Measurements from ENCODE around the gene JMJD6. TPM values are rescaled to one million over a fixed set of nuclear protein-coding genes. Genes with fewer than 3 reads are reported as not detected.
"Not testable (repeated sequence)": the region's sequence is repeated elsewhere in the genome, so short reads cannot be mapped to it uniquely, and the experiment has no call there.

The JMJD6 gene
- total RNA-seq, 1 experiment from 2014 or later = 28.9 TPM

DNA sequence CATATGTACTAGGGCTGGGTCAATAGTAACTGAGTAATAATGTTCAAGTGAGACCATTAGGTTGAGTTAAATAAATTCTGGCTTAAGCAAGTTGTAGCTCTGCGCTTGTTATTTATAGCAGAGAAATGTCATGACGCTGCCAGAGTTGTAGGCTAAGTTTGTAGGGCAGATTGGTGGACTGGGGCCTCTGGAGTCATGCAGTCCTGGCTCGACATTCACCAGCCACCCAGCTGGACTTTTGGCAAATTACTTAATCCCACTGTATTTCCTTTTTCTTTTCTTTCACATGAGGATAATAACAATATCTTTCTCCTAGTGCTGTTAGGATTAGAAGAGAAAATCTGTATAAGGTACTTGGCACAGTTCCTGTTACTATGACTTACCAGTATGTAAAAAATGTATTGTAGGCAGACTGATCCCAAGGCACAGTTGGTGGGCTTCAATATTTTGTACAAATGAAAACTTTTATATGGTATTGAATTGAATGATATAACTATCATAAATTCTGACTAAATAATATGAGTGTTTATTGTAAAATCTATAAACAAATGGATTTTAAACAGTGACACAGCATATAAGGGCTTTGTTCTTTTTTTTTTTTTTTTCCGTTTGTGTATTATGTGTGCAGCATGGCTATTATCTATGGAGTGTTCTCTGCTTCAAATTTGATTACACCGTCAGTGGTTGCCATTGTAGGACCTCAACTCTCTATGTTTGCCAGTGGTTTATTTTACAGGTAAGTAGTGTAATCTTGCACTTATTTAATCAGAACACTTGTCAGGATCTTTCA, 14.1 kb upstream of the JMJD6 start:
- H3K27me3 Mint-ChIP-seq (ENCODE audit: low read depth) = peaks cover 2% of the 10 kb centered on the region; the same call in 1 of the 2 replicates
- H3K14ac ChIP-seq (ENCODE audit: insufficient read depth, low read length) = no peak overlapping the region
- no peak overlapping the region for H3K9ac ChIP-seq (ENCODE audit: extremely low read depth, insufficient read length, low read length)
- peaks cover 3 to 7% of the 10 kb centered on the region in 2 experiments; a peak in 2 of 5 replicates for H3K9me3 Mint-ChIP-seq
- no peak for DNase-seq
- H2AK5ac ChIP-seq (ENCODE audit: insufficient read length, low read length) = no peak overlapping the region
- H3T11ph ChIP-seq (ENCODE audit: low read length) = no peak overlapping the region
- no peak overlapping the region for H3K23ac ChIP-seq (ENCODE audit: insufficient read length, low read depth, low read length)
- peaks cover 20 to 50% (median 32%) of the 10 kb centered on the region in 3 experiments for H3K36me3 Mint-ChIP-seq (ENCODE audit: insufficient read depth in 1 of 3, low read depth in 3 of 3)
- H3K27me3 ChIP-seq (ENCODE audit: insufficient read depth, low read length) = no peaks in the 10 kb centered on the region
- H3K23me2 ChIP-seq (ENCODE audit: insufficient read length, low read depth, low read length, poor library complexity, severe bottlenecking) = no peaks in the 10 kb centered on the region
- no peak overlapping the region for H2BK5ac ChIP-seq (ENCODE audit: insufficient read length, low read length)
- no peak overlapping the region for H2BK15ac ChIP-seq (ENCODE audit: low read depth, low read length)
- no peak overlapping the region for H2AFZ ChIP-seq (ENCODE audit: low read length)
- WGBS (ENCODE audit: extremely low coverage, insufficient read length, low lambda C conversion rate) = no CpG with 5 or more reads among the region's 5 CpGs
- H3K56ac ChIP-seq (ENCODE audit: insufficient read length, low read depth, low read length) = no peak overlapping the region
- H4K20me1 ChIP-seq (ENCODE audit: control insufficient read depth, insufficient read depth, insufficient read length) = no peaks in the 10 kb centered on the region
- no peak overlapping the region for H3K4me2 ChIP-seq (ENCODE audit: insufficient read depth, insufficient read length, low read length)
- TF ChIP-seq, protein P1, sequence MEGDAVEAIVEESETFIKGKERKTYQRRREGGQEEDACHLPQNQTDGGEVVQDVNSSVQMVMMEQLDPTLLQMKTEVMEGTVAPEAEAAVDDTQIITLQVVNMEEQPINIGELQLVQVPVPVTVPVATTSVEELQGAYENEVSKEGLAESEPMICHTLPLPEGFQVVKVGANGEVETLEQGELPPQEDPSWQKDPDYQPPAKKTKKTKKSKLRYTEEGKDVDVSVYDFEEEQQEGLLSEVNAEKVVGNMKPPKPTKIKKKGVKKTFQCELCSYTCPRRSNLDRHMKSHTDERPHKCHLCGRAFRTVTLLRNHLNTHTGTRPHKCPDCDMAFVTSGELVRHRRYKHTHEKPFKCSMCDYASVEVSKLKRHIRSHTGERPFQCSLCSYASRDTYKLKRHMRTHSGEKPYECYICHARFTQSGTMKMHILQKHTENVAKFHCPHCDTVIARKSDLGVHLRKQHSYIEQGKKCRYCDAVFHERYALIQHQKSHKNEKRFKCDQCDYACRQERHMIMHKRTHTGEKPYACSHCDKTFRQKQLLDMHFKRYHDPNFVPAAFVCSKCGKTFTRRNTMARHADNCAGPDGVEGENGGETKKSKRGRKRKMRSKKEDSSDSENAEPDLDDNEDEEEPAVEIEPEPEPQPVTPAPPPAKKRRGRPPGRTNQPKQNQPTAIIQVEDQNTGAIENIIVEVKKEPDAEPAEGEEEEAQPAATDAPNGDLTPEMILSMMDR (conservative IDR thresholded peaks at IDR 0.05) = no peak
- H4K91ac ChIP-seq (ENCODE audit: insufficient read length, low read depth, low read length) = no peak overlapping the region
- no peaks in the 10 kb centered on the region for H3K9me3 ChIP-seq (ENCODE audit: control insufficient read depth, low read depth, low read length)
- no peak overlapping the region for H4K5ac ChIP-seq (ENCODE audit: insufficient read length, low read depth, low read length)
- H3K4me1 Mint-ChIP-seq = peaks cover 12 to 14% of the 10 kb centered on the region in 2 experiments
- H4K8ac ChIP-seq (replicated peaks; ENCODE audit: insufficient read length, low read depth, low read length) = no peak overlapping the region
- H3K27ac Mint-ChIP-seq = no peak overlapping the region
- H3K4me3 Mint-ChIP-seq = no peak overlapping the region
- no peaks in the 10 kb centered on the region for H3K4me1 ChIP-seq (ENCODE audit: insufficient read depth, low read length)
- no peak overlapping the region for H3K4ac ChIP-seq (ENCODE audit: low read depth, low read length)
- H3K27ac ChIP-seq (ENCODE audit: insufficient read length, low read depth, low read length) = no peak overlapping the region
- H2BK120ac ChIP-seq (ENCODE audit: low read depth, low read length, poor library complexity, severe bottlenecking) = no peak overlapping the region
- H3K79me1 ChIP-seq (ENCODE audit: insufficient read depth, low read depth, low read length, poor library complexity, severe bottlenecking) = no peaks in the 10 kb centered on the region
- no peak overlapping the region for H3K18ac ChIP-seq (ENCODE audit: insufficient read length, low read depth, low read length)
- no peak overlapping the region for H2BK12ac ChIP-seq (ENCODE audit: insufficient read length, low read depth, low read length)
- H2BK20ac ChIP-seq (ENCODE audit: low read depth, low read length, poor library complexity, severe bottlenecking) = no peak overlapping the region
- peaks cover 12% of the 10 kb centered on the region; the same call in 1 of the 2 replicates for H3K79me2 ChIP-seq (ENCODE audit: insufficient read depth, low read length)

DNA sequence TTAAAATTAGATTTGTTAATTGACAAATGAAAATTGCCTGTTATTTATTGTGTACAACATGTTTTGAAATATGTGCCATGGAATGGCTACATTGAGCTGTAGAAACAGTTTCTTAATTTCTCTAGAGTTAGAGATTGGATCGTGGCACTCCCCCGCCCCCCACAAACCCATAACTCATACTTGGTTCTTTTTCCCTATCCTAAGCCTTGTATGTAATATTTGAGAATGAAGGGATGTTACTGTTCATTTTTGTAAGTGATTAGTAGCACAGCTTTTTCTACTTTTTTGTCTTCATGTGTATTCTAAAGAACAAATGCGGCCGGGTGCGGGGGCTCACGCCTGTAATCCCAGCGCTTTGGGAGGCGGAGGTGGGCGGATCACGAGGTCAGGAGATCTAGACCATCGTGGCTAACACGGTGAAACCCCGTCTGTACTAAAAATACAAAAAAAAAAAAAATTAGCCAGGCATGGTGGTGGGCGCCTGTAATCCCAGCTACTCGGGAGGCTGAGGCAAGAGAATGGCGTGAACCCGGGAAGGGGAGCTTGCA, 13.2 kb upstream of the JMJD6 start:
- no CpG with 5 or more reads among the region's 17 CpGs for WGBS (ENCODE audit: extremely low coverage, insufficient read length, low lambda C conversion rate)
- not testable (repeated sequence) for H3K14ac ChIP-seq (ENCODE audit: insufficient read depth, low read length); H4K5ac ChIP-seq (ENCODE audit: insufficient read length, low read depth, low read length); H3K9ac ChIP-seq (ENCODE audit: extremely low read depth, insufficient read length, low read length); H2BK120ac ChIP-seq (ENCODE audit: low read depth, low read length, poor library complexity, severe bottlenecking); H3K23me2 ChIP-seq (ENCODE audit: insufficient read length, low read depth, low read length, poor library complexity, severe bottlenecking); H3K4me3 Mint-ChIP-seq; H3K9me3 Mint-ChIP-seq; H3K27me3 Mint-ChIP-seq (ENCODE audit: low read depth); H3K18ac ChIP-seq (ENCODE audit: insufficient read length, low read depth, low read length); H3T11ph ChIP-seq (ENCODE audit: low read length); H3K4ac ChIP-seq (ENCODE audit: low read depth, low read length); H4K91ac ChIP-seq (ENCODE audit: insufficient read length, low read depth, low read length); H2BK20ac ChIP-seq (ENCODE audit: low read depth, low read length, poor library complexity, severe bottlenecking); H3K23ac ChIP-seq (ENCODE audit: insufficient read length, low read depth, low read length); H2AFZ ChIP-seq (ENCODE audit: low read length); H3K56ac ChIP-seq (ENCODE audit: insufficient read length, low read depth, low read length); H2BK12ac ChIP-seq (ENCODE audit: insufficient read length, low read depth, low read length); H4K20me1 ChIP-seq (ENCODE audit: control insufficient read depth, insufficient read depth, insufficient read length); H2AK5ac ChIP-seq (ENCODE audit: insufficient read length, low read length); H3K27me3 ChIP-seq (ENCODE audit: insufficient read depth, low read length); H4K8ac ChIP-seq (replicated peaks; ENCODE audit: insufficient read length, low read depth, low read length); H3K79me1 ChIP-seq (ENCODE audit: insufficient read depth, low read depth, low read length, poor library complexity, severe bottlenecking); H2BK5ac ChIP-seq (ENCODE audit: insufficient read length, low read length); H2BK15ac ChIP-seq (ENCODE audit: low read depth, low read length); H3K9me3 ChIP-seq (ENCODE audit: control insufficient read depth, low read depth, low read length); H3K4me1 ChIP-seq (ENCODE audit: insufficient read depth, low read length); H3K4me2 ChIP-seq (ENCODE audit: insufficient read depth, insufficient read length, low read length); H3K27ac ChIP-seq (ENCODE audit: insufficient read length, low read depth, low read length); DNase-seq; H3K27ac Mint-ChIP-seq
- peaks cover 14 to 23% of the 10 kb centered on the region in 2 experiments for H3K4me1 Mint-ChIP-seq
- peaks cover 17% of the 10 kb centered on the region; the same call in 1 of the 2 replicates for H3K79me2 ChIP-seq (ENCODE audit: insufficient read depth, low read length)
- peaks cover 23 to 50% (median 32%) of the 10 kb centered on the region in 3 experiments for H3K36me3 Mint-ChIP-seq (ENCODE audit: insufficient read depth in 1 of 3, low read depth in 3 of 3)

All from H9 (cell line).